CD4-positive, alpha-beta memory T cell (primary cell): ENCODE results near the gene OR13C9. TPM values are rescaled to one million over a fixed set of nuclear protein-coding genes. Genes with fewer than 3 reads are reported as not detected.

Experiments
- polyA plus RNA-seq, 2 donors: library from polyadenylated mRNA; unstranded; fragments of 300-500 nt; fragmentation: Illumina TruSeq; gene quantifications; one replicate each; pipeline ENCODE4 v1.2.3, GENCODE V29; 2021
- total RNA-seq, 2 experiments: library from RNA; stranded (reverse); gene quantifications; one replicate each; pipeline ENCODE4 v1.2.3, GENCODE V29; 2021

OR13C9 gene
- total and polyA plus RNA-seq, 4 experiments from 2014 or later, result not detected

Other genes with a start within 250 kb of the OR13C9 start
- gene OR13F1, start 113.9 kb downstream of the OR13C9 start, total RNA-seq, result not detected
- not detected for gene OR13F1, start 113.9 kb downstream of the OR13C9 start, polyA plus RNA-seq
- not detected for gene OR13C4, start 91.0 kb downstream of the OR13C9 start, total RNA-seq
- not detected for gene OR13C4, start 91.0 kb downstream of the OR13C9 start, polyA plus RNA-seq
- gene OR13C3, start 81.3 kb downstream of the OR13C9 start, total RNA-seq, result not detected
- not detected for gene OR13C3, start 81.3 kb downstream of the OR13C9 start, polyA plus RNA-seq
- gene OR13C8, start 49.0 kb downstream of the OR13C9 start, total RNA-seq, result not detected
- not detected for gene OR13C8, start 49.0 kb downstream of the OR13C9 start, polyA plus RNA-seq
- not detected for gene OR13C5, start 18.8 kb downstream of the OR13C9 start, total RNA-seq
- gene OR13C5, start 18.8 kb downstream of the OR13C9 start, polyA plus RNA-seq, result not detected
- not detected for gene OR13C2, start 12.6 kb downstream of the OR13C9 start, total RNA-seq
- gene OR13C2, start 12.6 kb downstream of the OR13C9 start, polyA plus RNA-seq, result not detected
- not detected for gene OR13D1, start 76.3 kb upstream of the OR13C9 start, total RNA-seq
- not detected for gene OR13D1, start 76.3 kb upstream of the OR13C9 start, polyA plus RNA-seq
- 10 to 100 TPM; 11.3 to 13.6 TPM for gene NIPSNAP3A, start 129.5 kb upstream of the OR13C9 start, total RNA-seq
- 10 to 100 TPM; 19.9 to 28.8 TPM for gene NIPSNAP3A, start 129.5 kb upstream of the OR13C9 start, polyA plus RNA-seq
- gene NIPSNAP3B, start 145.9 kb upstream of the OR13C9 start, total RNA-seq, result 1 to 10 TPM; 1.4 to 1.9 TPM
- 1 to 10 TPM in 1 of 2 donors, under 1 TPM in 1; 0.47 to 1.4 TPM for gene NIPSNAP3B, start 145.9 kb upstream of the OR13C9 start, polyA plus RNA-seq